HL-60 (cell line): Measurements from ENCODE around the gene VTCN1.

Source experiments
- CTCF ChIP-seq: IDR thresholded peaks from one replicate; pipeline ENCODE4 v1.5.1; 2011; ENCODE audit warnings: low read length, control low read depth, inconsistent platforms; ENCODE audit not compliant: insufficient read depth
- GABPA ChIP-seq: IDR thresholded peaks from 2 replicates; pipeline ENCODE4 v1.6.1; 2012; ENCODE audit warnings: low read depth
- POLR2AphosphoS5 ChIP-seq: IDR thresholded peaks from 2 replicates; pipeline ENCODE4 v1.6.1; 2012; ENCODE audit warnings: low read depth
- REST ChIP-seq: IDR thresholded peaks from 2 replicates; pipeline ENCODE4 v1.6.1; 2012; ENCODE audit warnings: low read depth; ENCODE audit not compliant: insufficient replicate concordance
- SPI1 ChIP-seq: IDR thresholded peaks from 2 replicates; pipeline ENCODE4 v1.6.1; 2012; ENCODE audit warnings: low read depth, mild to moderate bottlenecking, borderline replicate concordance

- no peak for TF ChIP-seq CTCF
- no peak for TF ChIP-seq POLR2AphosphoS5
- TF ChIP-seq REST = no peak
- no peak for TF ChIP-seq GABPA
- TF ChIP-seq SPI1 = no peak
Measured at GRCh38 chr1:117142200-117142599, 68.5 kb downstream of the VTCN1 start.
